NCI-H1694 treated with DMSO at 0.1 percent for 48 hours (cell line): ENCODE results near the gene PLAU.
"Not testable (repeated sequence)": the region's sequence is repeated elsewhere in the genome, so short reads cannot be mapped to it uniquely, and the experiment has no call there.

Experiments used
- DNase-seq: peaks from one replicate; lab custom pipeline; 2025; lab: John Stamatoyannopoulos, UW

The PLAU gene

DNA sequence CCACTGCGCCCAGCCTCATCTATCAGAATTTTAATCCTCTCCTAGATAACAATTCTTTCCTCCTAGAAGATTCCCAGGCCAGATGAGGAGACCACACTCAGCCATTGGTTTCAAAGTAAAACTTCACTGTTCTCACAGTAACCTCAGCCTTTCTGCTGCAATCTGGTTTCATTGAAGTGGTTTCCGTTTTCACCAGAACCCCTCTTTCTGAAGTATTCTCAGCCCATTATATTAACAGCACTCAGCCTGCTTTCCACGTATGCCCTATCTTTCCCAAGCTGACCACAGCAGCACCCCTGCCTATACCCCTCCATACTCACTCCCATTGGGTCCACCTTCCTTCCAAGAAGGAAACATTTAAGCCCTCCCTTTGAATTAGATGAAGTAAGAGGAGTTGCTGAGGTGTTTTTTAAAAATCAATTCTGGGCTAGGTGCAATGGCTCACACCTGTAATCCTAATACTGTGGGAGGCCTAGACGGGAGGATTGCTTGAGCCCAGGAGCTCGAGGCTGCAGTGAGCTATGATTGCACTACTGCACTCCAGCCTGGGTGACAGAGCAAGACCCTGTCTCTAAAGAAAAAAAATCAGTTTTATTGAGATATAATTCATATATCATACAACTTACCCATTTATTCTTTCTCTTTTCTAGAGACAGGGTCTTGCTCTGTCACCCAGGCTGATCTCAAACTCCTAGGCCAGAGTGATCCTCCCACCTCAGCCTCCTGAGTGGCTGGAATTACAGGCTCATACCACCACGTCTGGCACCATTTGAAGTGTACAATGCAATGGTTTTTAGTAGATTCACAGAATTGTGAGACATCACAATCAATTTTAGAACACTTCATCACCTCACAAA is 11.3 kb downstream of the PLAU start:
- DNase-seq = no peak

DNA sequence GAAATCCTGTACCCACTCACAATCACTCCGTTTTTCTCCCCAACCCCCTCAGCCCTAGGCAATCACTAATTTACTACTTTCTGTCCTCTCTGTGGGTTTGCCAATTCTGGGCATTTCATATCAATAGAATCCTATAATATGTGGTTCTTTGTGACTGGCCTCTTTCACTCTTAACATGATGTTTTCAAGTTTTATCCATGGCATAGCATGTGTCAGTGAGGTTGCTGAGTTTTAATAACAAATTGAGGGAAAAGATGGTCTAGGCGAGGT is 11.9 kb downstream of the PLAU start:
- no peak for DNase-seq

DNA sequence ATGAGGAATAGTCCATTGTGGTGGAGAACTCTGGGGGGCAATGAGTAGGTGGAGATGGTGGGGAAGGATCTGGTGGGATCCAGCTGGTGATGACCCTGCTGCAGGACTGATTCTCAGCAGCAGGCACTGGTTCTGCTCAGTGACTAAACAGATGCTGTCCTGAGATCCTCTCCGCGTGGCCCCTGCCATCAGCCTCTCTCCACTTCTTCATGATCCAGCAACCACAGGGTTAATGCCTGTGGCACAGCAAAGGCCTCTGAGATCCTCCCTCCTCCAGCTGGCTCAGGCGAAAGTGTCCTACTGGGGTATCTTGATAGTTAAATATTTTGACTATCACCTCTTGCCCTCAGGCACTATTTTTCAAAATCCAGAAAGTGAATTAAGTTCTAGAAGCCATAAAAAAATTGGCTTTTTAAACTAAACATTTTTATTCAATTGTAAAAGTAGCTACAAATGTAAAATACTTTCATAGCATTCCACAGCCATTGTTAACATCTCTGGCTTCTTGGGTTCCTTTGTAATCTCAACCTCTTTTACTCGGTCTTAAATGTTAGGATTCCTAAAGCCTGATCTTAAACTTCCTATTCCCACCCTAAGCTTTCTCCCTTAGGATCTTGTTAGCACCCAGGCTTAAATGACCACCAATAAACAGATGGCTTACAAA is 13.1 kb downstream of the PLAU start:
- no peak for DNase-seq

DNA sequence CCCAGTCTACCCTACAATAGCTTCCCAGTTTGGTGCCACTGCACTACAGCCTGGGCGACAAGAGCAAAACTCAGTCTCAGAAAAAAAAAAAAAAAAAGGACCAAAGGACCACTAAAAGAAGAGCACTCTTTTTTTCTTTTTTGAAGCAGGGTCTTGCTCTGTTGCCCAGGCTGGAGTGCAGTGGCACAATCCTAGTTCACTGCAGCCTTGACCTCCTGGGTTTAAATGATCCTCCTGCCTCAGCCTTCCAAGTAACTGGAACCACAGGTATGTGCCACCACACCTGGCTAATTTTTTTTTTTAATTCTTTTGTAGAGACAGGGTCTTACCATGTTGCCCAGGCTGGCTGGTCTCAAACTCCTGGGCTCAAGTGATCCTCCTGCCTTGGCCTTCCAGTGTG is 14.0 kb downstream of the PLAU start:
- no peak for DNase-seq

DNA sequence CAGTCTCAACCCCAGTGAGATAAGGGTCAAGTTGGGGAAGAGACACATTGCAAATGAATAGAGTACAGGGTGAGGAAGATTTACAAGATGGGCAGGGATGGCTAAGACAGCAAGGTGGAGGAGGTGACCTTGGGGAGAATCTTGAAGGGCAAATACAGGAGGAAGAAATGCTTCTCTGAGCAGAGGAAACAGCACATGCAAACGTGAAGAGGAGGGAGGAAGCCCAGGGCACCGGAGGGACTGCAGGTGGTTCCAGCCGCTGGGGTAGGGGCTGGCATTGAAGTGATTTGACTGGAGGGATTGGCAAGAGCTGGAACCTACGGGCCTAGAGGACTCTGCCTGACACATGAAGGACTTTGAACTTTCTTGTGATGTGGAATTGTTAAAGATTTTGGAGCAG is 14.6 kb downstream of the PLAU start:
- no peak for DNase-seq

DNA sequence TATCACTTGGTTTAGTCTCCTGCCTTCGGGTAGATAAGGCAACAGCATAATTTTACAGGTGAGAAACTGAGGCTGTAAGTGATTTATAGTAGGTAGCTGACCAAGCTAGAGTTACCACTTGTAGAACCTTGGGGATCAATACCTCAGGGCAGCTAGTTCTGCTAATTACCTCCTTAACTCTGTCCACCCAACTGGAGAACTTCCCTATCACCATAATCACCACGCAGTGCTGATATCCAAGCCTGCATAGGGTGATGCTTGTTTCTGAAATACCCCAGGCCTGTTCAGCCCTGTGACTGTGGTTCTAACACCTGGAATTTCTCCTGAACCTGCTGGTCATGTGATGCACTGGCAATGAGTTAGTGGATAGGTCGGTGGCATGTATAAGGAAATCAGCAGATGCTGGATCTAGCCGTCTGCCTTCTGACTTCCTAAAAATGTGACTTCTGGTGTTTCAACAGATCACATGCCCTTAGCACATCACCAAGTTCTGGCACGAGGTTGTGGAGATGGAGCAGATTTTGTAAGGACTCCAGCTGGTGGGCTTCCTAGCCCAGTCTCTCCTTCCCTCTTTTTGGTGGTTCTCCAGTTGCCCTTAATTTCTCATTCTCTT is 15.3 kb downstream of the PLAU start:
- DNase-seq = no peak

DNA sequence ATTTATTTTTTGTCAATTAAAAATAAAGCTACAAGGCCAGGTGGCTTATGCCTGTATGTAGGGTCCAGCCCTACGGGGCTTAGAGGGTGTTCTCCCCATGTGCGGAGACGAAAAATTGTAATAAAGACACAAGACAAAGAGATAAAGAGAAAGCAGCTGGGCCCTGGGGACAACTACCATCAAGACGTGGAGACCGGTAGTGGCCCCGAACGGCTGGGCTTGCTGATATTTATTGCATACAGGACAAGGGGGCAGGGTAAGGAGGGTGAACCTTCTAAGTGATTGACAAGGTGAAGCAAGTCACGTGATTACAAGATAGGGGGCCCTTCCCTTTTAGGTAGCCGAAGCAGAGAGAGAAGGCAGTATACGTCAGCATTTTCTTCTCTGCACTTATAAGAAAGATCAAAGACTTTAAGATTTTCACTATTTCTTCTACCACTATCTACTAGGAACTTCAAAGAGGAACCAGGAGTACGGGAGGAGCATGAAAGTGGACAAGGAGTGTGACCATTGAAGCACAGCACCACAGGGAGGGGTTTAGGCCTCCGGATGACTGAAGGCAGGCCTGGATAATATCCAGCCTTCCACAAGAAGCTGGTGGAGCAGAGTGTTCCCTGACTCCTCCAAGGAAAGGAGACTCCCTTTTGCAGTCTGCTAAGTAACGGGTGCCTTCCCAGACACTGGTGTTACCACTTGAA is 19.8 kb downstream of the PLAU start:
- DNase-seq = not testable (repeated sequence)

DNA sequence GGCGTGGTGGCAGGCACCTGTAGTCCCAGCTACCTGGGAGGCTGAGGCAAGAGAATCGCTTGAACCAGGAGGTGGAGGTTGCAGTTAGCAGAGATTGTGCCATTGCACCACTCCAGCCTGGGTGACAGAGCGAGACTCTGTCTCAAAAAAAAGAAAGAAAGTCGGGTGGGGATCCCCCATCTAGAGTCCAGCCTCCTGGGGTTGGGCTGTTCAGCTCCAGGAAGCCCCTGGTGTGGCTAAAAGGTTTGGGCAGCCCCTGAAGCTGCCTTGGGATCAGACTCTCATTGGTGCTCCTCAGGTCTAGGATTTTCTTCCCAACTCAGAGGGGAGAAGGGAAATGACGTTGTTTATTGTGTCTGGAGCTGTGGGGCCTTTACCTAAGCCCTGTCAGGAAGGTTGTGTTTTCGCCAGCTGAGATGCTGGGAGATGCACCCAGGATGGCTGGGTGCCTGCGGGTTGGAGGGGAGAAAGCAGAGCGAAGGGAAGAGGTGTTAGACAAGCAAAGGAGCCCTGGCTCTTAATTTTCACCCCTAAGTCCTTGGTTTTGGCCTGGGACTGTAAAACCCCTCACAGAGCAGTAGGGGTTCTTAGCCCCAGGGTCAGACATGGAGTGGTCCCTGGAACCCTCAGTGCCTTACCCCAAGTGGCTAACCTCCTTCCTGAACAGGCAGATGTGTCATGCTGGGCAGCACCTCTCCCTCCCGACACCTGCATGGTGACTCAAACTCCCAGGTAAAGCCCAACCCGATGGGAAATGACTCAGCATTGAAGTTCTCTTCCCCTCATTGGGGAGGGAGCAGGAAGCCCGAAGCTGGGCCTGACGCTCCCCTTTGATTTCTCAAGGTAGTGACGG is 21.1 kb downstream of the PLAU start:
- no peak for DNase-seq

DNA sequence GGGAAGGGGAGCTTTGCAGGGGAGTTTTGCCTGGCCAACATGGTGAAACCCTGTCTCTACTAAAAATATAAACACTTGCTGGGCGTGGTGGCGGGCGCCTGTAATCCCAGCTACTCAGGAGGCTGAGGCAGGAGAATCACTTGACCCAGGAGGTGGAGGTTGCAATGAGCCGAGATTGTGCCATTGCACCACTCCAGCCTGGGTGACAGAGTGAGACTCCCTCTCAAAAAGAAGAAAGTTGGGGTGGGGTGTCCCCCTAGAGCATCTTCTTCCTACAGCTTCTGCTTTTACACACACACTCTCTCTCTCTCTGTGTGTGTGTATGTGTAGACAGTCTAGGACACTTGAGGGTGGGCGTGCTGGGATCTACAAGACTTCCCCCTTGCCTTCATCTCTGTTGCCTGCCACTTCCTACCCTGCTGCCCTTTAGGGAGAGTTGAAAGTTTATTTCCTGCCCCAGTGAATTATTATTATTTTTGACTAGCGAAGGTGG is 21.7 kb downstream of the PLAU start:
- no peak for DNase-seq

DNA sequence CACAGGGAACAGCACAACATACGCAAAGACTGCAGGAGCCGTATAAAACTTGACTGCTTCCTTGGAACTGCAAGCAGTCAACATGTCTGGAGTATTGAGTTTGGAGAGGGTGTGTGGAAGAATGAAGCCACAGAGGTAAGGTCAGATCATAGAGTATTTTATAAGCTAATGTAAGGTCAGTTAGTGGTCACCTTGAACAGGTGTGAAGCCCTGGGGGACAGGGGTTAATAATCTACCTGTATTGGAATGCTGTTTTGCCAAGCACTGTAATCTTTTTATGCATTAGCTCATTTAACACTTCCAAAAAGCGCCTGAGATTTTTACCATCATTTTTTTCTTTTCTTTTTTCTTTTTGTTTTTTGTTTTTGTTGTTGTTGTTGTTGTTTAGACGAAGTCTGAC is 23.1 kb downstream of the PLAU start:
- DNase-seq = no peak

DNA sequence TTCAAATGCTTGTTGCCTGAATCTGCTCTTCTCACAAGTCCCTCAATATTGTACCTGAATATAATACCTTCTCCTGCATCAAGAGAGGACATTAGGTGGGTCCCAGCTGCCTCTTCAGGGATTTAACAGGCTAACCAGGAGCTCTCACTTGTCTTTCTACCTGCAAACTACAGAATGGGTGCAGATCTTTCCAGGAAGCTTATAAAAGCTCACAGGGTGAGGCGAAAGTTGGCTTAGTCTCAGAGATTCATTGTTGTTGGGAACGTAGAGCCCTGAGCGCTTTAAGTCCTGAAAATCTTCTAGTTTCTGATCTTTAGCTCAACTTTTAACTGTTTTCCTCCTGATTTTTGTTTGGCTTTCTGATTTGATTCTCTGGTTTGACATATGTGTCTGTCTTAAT is 25.0 kb downstream of the PLAU start:
- DNase-seq = no peak

DNA sequence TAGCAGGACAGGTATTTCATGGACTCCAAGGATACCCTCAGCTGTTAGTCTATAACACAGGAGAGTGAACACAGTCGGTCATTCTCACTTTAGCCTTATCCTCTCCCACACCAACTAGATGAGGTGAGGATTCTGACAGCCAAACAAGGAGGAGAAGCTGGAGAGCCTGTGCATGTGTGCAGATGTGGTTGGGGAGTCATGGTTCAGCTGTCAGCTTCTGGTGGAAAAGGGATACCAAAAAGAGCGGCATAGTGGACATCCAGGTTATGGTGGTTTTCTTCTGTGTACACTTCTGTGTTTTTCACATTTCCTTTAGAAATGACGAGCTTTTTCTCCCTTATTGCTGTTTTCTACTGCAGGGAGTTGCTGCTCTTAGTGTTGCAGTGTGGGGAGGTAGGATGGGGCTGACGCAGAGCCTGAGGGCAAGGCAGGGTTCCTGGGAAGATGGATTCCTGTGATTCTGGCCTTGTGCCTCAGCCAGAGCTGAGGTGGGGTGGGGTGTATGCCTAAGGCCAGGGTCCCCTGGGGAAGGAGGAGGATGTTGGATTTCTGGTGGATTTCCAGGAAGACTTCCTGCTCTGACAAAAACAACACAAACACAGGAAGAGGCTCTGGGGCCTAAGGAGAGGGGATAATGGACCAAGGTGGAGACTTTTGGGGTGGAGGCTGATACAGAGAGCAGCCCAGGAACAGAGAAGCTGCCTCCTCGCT is 26.6 kb downstream of the PLAU start:
- DNase-seq = no peak

DNA sequence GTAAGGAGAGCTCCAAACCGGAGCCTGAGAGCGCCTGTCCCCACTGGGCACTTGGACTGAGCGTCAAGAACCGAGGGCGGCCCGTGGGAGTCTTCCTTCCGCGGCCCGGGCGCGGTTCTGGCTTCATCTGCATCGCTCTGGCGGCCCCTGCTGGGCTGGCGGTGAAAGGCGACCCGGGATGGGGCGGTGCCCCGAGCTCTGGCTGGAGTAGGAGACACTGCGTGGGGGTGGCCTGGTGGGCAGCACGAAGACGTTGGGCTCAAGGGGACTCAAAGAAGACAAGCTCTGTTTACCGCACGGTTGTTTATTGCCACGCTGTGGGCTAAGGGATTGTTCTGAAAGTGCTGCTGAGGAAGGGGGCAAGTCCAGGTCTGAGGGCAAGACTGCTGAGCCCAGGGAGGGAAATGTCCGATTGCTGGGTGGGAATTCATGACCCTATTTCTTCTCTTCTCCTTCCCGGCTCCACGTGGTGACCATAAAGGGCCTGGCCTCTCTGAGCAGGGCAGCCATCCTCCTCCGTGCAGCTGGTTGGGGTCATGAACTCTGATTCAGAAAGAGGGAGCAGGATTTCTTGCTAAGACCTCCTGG is 29.8 kb downstream of the PLAU start:
- peak; percentile 32 for DNase-seq

DNA sequence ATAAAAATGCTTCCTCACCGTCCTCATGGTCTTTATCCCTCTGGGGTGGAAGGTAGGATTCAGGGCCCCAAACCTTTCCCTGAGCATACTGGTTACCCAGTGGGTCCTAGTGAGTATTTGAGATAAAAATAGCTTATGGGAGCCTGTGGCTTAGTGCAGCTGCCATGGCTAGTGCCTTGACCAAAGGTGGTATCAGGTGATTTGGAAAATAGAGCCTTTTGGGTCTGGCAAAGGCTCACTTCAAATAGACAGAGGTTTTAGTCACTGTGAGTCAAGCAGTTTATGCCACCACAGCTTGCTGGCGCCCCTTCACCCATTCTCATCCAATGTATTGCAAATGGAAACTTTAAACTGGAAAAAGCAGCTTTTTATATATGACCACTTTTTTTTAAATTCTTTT is 30.4 kb downstream of the PLAU start:
- no peak for DNase-seq

DNA sequence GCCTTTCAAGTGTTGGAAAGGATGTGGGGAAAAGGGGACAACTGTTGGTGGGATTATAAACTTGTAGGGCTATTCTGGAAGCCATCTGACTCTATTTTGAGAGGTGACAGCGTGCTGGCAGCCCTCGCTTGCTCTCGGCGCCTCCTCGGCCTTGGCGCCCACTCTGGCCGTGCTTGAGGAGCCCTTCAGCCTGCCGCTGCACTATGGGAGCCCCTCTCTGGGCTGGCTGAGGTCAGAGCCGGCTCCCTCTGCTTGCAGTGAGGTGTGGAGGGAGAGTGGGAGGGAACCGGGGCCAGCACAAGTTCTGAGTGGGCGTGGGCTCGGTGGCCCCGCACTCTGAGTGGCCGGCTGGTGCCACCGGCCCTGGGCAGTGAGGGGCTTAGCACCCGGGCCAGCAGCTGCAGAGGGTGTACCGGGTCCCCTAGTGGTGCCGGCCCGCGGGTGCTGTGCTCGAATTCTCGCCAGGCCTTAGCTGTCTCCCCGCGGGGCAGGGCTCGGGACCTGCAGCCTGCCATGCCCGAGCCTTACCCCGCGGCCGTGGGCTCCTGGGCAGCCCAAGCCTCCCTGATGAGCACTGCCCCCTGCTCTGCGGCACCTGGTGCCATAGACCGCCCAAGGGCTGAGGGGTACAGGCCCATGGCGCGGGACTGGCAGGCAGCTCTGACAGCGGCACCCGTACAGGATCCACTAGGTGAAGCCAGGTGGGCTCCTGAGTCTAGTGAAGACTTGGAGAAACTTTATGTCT is 33.6 kb downstream of the PLAU start:
- DNase-seq = no peak

DNA sequence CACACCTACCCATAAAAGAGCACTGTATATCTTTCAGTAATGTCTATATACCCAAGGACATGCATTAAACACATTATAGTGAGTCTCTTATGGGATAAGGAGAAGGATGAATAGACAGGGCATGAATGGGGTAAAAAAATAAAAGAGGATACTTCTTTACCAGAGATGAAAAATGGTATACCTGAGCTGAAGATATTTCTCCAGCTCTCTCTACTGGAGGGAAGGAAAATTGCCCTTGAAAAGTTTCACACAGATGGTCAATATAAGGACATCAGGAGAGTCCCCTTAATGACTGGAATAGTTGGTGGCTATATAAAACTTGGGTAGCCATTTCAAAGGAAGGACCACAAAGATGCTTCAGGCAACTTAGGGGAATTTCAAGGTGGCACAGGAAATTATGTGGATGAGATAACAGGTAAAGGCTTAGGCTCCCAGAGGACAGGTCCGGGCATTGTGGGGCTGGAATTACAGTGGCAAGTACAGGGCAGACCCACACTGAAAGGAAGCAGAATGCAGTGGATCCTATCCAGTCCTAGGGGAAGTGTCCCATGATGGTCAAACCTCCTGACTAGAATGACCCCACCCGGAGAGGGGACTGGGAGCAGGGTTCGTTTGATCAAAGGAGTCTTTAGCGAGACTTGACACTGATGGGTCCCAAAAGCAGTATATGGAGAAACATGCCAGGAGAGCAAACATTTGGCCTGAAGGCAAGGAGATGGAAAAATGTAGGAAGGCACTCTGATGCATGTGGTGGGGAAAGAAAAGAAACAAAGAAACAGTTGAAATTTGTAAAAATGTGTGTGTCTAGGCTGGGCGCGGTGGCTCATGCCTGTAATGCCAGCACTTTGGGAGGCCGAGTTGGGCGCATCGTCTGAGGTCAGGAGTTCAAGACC is 35.6 kb downstream of the PLAU start:
- DNase-seq = no peak

DNA sequence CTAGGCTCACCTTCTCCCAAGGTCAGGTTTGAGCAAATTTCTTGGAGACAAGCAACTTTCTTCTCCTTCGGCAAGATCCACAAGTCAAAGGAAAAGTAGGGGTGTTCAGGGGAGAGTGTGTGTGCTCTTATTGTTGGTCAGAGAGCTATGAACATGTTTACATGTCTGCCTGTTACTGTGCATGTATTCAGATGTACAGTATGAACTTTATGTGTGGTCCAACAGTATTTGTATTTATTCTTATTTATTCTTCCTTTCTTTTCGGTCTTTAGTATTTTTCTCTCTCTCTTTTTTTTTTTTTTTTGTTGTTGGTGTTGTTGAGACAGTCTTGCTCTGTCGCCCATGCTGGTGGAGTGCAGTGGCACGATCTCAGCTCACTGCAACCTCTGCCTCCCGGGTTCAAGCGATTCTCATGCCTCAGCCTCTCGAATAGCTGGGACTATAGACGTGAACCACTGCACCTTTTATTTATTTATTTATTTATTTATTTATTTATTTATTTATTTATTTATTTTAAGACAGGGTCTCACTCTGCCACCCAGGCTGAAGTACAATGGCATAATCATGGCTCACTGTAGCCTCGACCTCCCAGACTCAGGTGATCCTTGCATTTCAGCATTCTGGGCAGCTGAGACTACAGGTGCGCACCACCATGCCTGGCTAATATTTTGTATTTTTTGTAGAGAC is 38.2 kb downstream of the PLAU start:
- no peak for DNase-seq
